NT2/D1 (cell line): ENCODE data around the gene PLOD2.

ENCODE experiments used
- DNase-seq: peaks from one replicate; pipeline ENCODE4 v3.0.0-alpha.2; 2011; ENCODE audit warnings: low read depth, low spot score
- H3K27me3 ChIP-seq: 2 replicates; pipeline ENCODE4 v1.6.0; 2011; ENCODE audit warnings: mild to moderate bottlenecking; ENCODE audit not compliant: insufficient read length, insufficient read depth
- H3K36me3 ChIP-seq: 2 replicates; pipeline ENCODE4 v1.6.1; 2011; ENCODE audit warnings: mild to moderate bottlenecking, low read length, mixed read lengths; ENCODE audit not compliant: insufficient read depth, insufficient read length
- H3K4me1 ChIP-seq: 2 replicates; pipeline ENCODE4 v1.5.1; 2011; ENCODE audit not compliant: insufficient read depth, insufficient read length
- H3K4me3 ChIP-seq: 2 replicates; pipeline ENCODE4 v1.5.1; 2011; ENCODE audit warnings: low read depth; ENCODE audit not compliant: insufficient read length
- H3K9ac ChIP-seq: 2 replicates; pipeline ENCODE4 v1.6.0; 2011; ENCODE audit warnings: low read depth; ENCODE audit not compliant: insufficient read length
- H3K9me3 ChIP-seq: 2 replicates; pipeline ENCODE4 v1.5.1; 2011; ENCODE audit warnings: mild to moderate bottlenecking, low read length; ENCODE audit not compliant: insufficient read depth
- SUZ12 ChIP-seq: IDR thresholded peaks from 2 replicates; pipeline ENCODE4 v1.6.1; 2011; ENCODE audit not compliant: insufficient read length, insufficient read depth; ENCODE audit errors: extremely low read depth
- YY1 ChIP-seq: IDR thresholded peaks from 2 replicates; pipeline ENCODE4 v1.6.1; 2011; ENCODE audit not compliant: insufficient read length, insufficient read depth
- ZNF274 ChIP-seq: IDR thresholded peaks from 2 replicates; pipeline ENCODE4 v1.6.1; 2011; ENCODE audit warnings: mild to moderate bottlenecking, low read depth, low read length

PLOD2 gene

DNA sequence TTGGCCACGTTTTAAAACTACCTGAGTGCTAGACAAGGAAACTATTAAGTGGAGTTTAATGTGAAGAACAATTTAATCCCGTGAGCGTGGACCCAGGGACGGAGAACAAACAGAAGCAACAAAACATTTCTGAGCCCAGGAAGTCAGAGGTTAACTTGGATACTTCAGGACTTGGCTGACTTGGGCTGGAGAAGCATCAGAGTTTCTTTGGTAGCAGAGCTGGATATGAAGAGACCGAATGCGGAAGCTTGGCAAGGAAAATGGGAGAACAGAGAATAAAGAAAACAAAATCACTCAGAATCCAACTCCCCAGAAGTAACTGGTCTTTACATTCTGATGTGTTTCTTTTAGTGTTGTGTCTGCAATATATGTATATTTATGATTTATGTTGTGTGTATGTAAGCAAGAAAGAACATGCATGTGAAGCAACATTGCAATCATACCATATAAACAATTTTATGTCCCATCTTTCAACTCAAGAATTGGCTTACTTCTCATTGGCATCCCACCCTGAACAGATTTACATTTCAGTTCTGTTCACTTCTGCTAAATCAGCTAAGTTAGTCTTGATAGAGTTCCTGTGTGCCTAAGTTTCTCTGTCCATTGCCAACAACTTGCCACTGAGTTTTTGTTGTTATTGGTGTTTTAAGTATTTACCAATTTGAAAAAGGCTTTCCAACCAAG is 17.2 kb upstream of the PLOD2 start:
- Histone ChIP-seq H3K4me1 (no peaks in the 10 kb centered on the region), H3K4me3 (no peak overlapping the region), H3K27me3 (no peaks in the 10 kb centered on the region), H3K36me3 (no peaks in the 10 kb centered on the region), H3K9me3 (no peaks in the 10 kb centered on the region), H3K9ac (no peak overlapping the region)
- TF ChIP-seq ZNF274 (no peak), YY1 (no peak), SUZ12 (no peak)
- DNase-seq, result no peak

DNA sequence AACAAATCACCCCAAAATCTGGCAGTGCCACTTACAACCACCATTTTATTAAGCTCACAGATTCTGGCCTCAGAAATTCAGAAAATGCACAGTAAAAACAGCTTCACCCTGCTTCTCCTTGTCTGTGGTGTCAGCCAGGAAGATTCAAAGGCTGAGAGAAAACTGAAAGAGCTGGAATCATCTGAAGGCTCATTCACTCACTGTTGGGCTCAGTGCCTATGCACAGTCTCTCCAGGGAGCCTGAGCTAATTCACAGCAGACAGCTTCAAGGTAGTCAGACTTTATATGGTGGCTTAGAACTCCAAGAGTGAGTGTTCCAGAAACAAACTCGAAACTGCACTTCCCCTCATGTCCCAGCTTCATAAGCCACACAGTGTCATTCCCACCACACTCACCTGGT is 16.5 kb upstream of the PLOD2 start:
- H3K4me1 ChIP-seq, result no peaks in the 10 kb centered on the region
- no peak for DNase-seq
- H3K9me3 ChIP-seq, result no peaks in the 10 kb centered on the region
- H3K36me3 ChIP-seq, result no peaks in the 10 kb centered on the region
- H3K4me3 ChIP-seq, result no peak overlapping the region
- TF ChIP-seq YY1, result no peak
- TF ChIP-seq ZNF274, result no peak
- TF ChIP-seq SUZ12, result no peak
- H3K9ac ChIP-seq, result no peak overlapping the region
- no peaks in the 10 kb centered on the region for H3K27me3 ChIP-seq

- Histone ChIP-seq H3K36me3 (no peaks in the 10 kb centered on the region), H3K4me1 (no peaks in the 10 kb centered on the region), H3K4me3 (no peak overlapping the region), H3K9me3 (no peaks in the 10 kb centered on the region), H3K9ac (no peak overlapping the region), H3K27me3 (no peaks in the 10 kb centered on the region)
- no peak for DNase-seq
- TF ChIP-seq SUZ12, result no peak
- TF ChIP-seq YY1, result no peak
- TF ChIP-seq ZNF274, result no peak
Measured at GRCh38 chr3:146177072-146177471, 16.1 kb upstream of the PLOD2 start.

DNA sequence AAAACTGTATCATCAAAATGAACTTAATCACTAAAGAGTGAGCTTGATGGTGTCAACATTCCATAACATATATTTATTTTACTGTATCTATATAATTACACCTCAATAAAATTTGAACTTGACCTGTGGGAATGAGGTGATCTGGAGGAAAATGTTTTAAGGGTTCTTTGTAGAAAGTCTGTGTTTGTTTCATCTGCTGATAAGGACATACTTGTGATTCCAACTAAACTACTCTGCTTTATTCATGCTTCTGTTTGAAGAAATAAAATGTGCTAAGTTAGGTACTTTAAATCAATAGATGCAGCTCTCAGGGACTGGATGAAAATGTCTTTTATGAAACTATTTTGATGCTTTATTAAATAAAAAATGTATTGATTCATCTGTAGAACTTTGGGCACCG is 11.6 kb upstream of the PLOD2 start:
- H3K27me3 ChIP-seq, result no peaks in the 10 kb centered on the region
- no peak for DNase-seq
- no peak overlapping the region for H3K9ac ChIP-seq
- TF ChIP-seq YY1 (no peak), ZNF274 (no peak), SUZ12 (no peak)
- H3K4me1 ChIP-seq, result no peaks in the 10 kb centered on the region
- no peaks in the 10 kb centered on the region for H3K9me3 ChIP-seq
- no peaks in the 10 kb centered on the region for H3K36me3 ChIP-seq
- no peak overlapping the region for H3K4me3 ChIP-seq

GRCh38 chr3:146170591-146170990 is 9.6 kb upstream of the PLOD2 start:
- Histone ChIP-seq H3K27me3 (no peaks in the 10 kb centered on the region), H3K4me1 (no peaks in the 10 kb centered on the region), H3K9ac (no peak overlapping the region), H3K9me3 (no peaks in the 10 kb centered on the region), H3K4me3 (no peak overlapping the region), H3K36me3 (no peaks in the 10 kb centered on the region)
- TF ChIP-seq ZNF274 (no peak), YY1 (no peak), SUZ12 (no peak)
- DNase-seq, result no peak

DNA sequence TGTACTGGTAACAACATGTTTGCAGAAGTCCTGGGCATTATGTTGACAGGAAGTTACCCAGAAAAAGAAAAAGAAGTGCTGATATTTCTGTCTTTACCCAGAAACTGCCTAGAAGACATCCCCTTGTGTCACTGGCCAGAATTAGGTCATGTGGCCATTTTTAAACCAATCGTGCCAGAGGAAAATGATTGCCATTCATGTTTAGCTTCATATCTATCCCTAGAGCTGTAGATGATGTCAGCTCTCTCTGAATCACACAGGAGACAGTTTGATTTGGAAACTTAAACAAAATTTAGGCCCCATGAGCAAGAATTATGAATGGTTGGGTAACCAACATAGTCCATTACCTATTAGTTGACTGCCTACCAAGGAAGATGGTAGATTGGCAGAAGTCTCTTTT is 8.9 kb upstream of the PLOD2 start:
- Histone ChIP-seq H3K9ac (no peak overlapping the region), H3K4me3 (no peak overlapping the region), H3K27me3 (no peaks in the 10 kb centered on the region), H3K9me3 (no peaks in the 10 kb centered on the region), H3K4me1 (no peaks in the 10 kb centered on the region), H3K36me3 (no peaks in the 10 kb centered on the region)
- TF ChIP-seq ZNF274 (no peak), SUZ12 (no peak), YY1 (no peak)
- DNase-seq, result no peak

GRCh38 chr3:146166826-146167225 is 5.8 kb upstream of the PLOD2 start:
- TF ChIP-seq YY1 (no peak), ZNF274 (no peak), SUZ12 (no peak)
- no peaks in the 10 kb centered on the region for H3K36me3 ChIP-seq
- H3K9ac ChIP-seq, result no peak overlapping the region
- no peaks in the 10 kb centered on the region for H3K27me3 ChIP-seq
- H3K4me1 ChIP-seq, result no peaks in the 10 kb centered on the region
- H3K9me3 ChIP-seq, result no peaks in the 10 kb centered on the region
- no peak overlapping the region for H3K4me3 ChIP-seq
- DNase-seq, result no peak
